Choroid plexus epithelial cell (primary cell): ENCODE data around the gene NVL.

Experiments used
- DNase-seq: peaks from one replicate; pipeline ENCODE4 v3.0.0-alpha.2; 2010; ENCODE audit warnings: low read depth
- H3K4me3 ChIP-seq: 2 replicates; pipeline ENCODE4 v1.5.1; 2011; ENCODE audit warnings: low read depth, mild to moderate bottlenecking, control low read depth, low read length, moderate library complexity
- TF ChIP-seq, protein P1 (sequence below): conservative IDR thresholded peaks from 2 replicates; pipeline ENCODE4 v1.5.1; 2011; ENCODE audit warnings: low read depth, mild to moderate bottlenecking, control low read depth, inconsistent platforms, low read length, moderate library complexity

The NVL gene

DNA sequence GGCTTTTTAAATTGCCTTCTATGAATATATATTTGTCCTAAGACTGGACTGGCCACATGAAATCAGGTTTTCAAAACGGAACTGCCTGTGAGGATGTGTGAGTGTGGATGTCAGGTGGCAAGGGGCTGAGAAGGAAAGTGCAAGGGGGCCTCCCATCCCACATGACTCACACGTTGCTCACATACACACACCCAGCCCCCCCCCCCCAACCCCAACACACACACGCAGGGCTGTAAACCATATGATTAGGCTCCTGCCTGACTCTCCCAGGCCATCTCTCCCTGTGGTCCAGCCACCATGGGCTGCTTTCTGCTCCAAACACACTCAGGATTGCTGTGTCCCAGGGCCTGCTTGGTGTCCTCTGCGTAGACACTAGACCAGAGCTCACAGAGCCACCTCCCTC is 124.5 kb downstream of the NVL start:
- no peak overlapping the region for H3K4me3 ChIP-seq
- TF ChIP-seq, protein P1, sequence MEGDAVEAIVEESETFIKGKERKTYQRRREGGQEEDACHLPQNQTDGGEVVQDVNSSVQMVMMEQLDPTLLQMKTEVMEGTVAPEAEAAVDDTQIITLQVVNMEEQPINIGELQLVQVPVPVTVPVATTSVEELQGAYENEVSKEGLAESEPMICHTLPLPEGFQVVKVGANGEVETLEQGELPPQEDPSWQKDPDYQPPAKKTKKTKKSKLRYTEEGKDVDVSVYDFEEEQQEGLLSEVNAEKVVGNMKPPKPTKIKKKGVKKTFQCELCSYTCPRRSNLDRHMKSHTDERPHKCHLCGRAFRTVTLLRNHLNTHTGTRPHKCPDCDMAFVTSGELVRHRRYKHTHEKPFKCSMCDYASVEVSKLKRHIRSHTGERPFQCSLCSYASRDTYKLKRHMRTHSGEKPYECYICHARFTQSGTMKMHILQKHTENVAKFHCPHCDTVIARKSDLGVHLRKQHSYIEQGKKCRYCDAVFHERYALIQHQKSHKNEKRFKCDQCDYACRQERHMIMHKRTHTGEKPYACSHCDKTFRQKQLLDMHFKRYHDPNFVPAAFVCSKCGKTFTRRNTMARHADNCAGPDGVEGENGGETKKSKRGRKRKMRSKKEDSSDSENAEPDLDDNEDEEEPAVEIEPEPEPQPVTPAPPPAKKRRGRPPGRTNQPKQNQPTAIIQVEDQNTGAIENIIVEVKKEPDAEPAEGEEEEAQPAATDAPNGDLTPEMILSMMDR = no peak
- peak; percentile 65 for DNase-seq

DNA sequence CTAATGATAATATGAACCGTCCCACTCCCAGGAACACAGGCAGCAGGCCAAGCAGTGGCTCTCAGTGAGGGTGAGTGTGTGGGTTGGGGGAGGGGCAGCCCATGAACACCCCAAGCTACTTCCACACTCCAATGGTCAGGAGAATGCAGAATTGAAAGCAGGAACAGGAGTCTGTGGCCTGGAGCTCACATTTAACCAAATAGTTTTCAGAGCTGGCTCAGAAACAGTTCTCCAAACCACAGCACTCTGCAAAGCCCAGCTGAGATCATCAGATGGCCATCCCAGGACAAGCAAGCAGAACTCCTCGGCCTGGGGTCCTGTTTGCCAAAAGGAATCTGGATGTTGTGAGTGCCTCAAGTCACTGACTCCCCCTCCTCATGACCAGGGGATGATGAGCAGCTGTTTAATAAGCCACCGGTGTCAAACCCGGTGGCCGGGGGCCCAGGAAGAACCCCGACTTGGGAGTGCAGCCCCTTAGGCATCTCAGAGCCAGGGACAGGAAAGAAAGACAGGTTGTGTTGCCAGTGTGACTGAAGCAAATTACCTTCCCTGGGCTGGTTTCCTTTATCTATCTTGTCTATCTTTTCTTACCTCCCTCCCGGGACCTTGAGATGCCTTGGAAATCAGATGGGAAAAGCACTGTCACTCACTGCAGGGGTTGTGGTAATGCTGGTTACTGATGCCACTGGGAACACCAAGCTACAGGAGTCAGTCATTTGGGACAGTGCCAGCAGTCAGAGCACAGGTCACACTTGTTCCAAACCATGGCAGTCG is 126.5 kb downstream of the NVL start:
- DNase-seq = peak; percentile 80
- TF ChIP-seq, protein P1 = no peak
- H3K4me3 ChIP-seq = no peak overlapping the region

DNA sequence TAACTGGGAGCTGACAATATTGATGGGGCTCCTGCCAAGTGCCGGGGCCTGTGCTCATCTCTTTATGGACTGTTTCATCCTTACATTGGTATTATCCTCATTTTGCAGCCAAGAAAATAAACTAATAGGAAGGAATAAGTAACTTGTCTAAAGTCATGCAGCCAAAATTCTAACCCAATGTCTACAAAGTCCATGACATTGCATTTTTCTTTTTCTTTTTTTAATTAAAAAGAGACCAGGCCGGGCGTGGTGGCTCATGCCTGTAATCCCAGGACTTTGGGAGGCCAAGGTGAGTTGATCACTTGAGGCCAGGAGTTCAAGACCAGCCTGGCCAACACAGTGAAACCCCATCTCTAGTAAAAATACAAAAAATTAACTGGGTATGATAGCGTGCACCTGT is 128.1 kb downstream of the NVL start:
- no peak for DNase-seq
- TF ChIP-seq, protein P1 = no peak
- no peak overlapping the region for H3K4me3 ChIP-seq

DNA sequence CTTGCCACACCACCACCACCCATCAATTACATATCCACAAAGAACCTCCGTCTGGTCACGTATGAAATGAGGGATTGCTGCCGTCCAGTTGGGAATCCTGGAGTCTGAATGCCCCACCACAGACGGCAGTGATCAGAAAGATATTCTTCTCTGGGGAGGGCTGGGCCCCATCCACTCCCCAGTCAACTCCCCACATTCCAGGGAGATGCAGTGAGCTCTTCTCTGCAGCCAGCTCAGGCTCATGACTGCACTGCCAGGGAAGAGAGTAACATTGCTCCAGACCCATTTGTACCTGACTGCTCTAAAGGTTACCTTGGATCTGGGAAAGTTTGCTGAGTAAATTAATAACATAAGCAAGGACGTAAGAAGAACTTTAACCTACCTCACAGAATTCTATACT is 128.6 kb downstream of the NVL start:
- no peak for DNase-seq
- no peak overlapping the region for H3K4me3 ChIP-seq
- TF ChIP-seq, protein P1 = no peak

DNA sequence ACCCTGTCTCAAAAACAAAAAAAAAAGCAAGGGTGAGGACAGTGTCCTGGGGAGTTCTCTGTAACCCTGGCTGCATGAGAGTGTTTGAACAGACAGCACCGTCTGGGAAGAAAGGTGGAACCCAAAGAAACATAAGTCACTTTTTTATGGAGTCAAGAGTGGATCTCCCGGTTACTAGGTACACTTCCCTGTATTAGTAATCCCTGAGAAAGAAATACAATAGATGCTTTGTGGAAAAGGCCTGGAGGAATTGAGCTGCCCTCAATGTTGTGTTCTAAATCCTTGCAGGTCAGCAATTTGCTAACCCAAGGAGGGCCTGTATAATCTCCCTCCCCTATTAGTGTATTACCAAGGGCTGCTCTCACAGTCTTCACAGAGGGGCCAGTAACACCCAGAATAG is 130.3 kb downstream of the NVL start:
- TF ChIP-seq, protein P1 = no peak
- no peak overlapping the region for H3K4me3 ChIP-seq
- no peak for DNase-seq

DNA sequence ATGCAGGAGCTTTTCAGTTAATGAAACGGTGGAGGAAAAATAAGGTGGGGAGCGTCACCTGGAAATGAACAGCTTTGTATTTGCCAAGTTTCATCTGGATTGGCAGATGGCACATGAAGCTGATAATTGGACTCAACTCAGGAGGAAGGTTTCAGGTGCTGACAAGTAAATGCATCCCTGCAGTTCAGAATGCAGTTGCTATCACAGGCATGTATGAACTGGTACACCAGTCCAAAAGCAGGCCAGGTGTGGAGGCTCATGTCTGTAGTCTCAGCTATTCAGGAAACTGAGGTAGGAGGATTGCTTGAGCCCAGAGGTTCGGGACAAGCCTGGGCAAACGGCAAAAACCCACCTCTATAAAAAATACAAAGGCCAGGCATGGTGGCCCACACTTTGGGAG is 131.4 kb downstream of the NVL start:
- H3K4me3 ChIP-seq = no peak overlapping the region
- TF ChIP-seq, protein P1 = no peak
- no peak for DNase-seq
